HK-2 (cell line): ENCODE data around the gene GLIS2.

Experiments used
- DNase-seq: peaks from one replicate; pipeline ENCODE4 v3.0.0-alpha.2; 2018; ENCODE audit not compliant: unreplicated experiment

The GLIS2 gene

DNA sequence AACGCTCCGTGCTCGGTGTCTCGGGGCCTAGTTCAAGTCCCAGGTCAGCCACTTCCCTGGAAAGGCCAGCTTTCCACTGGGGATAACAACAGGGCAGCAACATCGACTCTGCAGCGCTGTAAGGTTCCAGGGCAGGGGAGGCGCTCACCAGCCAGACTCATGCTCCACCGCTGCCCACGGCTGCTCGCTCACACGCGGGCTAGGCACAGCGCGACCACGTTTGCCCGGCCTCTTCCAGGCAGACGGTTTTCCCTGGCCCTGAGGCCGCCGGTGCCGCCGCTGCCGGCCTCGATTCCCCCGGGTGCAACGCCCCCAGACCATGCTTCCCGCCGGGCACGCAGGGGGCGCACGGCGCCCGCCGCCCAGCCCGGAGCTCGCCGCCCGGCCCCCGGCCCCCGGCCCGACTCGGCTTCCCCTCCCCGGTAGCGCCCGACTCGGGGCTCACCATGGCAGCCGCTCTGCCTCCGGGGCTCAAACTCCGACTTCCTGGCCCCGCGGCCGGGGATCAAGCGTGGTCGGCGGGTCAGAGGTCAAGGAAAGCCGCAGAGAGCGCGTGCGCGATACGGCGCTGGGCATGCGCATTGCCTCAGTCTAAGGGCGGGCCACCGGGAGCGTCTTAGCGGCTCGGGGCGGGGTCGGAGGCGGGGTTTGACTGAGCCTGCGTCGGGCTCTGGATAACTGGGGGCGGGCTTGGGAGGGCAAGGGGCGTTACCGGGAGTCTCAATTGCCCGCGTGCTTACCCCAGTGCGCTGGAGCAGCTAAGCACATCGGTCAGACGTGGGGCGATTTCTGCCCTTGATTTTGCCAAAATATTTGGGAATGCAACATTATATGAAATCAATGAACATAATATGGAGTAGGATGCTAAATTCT lies 35.2 kb downstream of the GLIS2 start, which contains the start of gene PAM16:
Gene PAM16, minus strand, starts transcription at position 535 of the 873 bp plus-strand sequence. Its CDS starts 87 bp downstream, at position 448.
- peak; percentile 94 for DNase-seq

DNA sequence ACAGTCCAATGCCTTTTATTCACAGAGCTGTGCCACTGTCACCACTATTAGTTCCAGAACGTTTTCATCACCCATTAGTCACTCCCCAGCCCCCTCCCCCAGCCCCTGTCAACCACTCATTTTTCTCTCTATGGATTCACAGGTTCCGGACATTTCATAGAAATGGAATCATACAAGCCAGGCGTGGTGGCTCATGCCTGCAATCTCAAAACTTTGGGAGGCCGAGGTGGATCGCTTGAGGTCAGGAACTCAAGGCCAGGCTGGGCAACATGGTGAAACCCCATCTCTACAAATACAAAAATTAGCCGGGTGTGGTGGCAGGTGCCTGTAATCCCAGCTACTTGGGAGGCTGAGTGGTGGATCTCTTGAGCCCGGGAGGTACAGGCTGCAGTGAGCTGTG lies 36.0 kb downstream of the GLIS2 start:
- no peak for DNase-seq

DNA sequence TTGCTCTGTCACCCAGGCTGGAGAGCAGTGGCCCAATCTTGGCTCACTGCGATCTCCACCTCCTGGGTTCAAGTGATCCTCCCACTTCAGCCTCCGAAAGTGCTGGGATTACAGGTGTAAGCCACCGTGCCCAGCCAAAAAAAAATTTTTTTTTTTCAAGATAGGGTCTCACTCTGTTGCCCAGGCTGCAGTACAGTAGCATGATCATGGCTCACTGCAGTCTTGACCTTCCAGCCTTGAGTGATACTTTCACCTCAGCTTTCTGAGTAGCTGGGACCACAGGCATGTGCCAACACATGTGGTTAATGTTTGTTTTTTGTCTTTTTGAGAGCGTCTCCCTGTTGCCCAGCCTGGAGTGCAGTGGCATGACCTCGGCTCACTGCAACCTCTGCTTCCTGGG lies 37.0 kb downstream of the GLIS2 start:
- DNase-seq = no peak

DNA sequence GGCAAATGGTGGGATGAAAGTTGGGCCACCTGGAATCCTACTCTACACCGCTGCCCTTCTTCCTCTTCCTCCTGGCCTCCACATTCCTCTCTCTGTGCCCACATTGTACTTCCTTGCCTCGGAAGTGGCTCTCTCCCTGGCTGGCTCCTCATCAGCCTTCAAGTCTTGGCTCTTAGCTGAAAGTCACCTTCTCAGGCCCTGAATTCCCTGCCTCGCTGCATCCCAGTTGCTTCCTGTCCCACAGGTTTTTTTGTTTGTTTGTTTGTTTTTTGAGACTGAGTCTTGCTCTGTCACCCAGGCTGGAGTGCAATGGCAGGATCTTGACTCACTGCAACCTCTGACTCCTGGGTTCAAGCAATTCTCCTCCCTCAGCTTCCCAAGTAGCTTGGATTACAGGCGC lies 37.8 kb downstream of the GLIS2 start:
- DNase-seq = no peak

DNA sequence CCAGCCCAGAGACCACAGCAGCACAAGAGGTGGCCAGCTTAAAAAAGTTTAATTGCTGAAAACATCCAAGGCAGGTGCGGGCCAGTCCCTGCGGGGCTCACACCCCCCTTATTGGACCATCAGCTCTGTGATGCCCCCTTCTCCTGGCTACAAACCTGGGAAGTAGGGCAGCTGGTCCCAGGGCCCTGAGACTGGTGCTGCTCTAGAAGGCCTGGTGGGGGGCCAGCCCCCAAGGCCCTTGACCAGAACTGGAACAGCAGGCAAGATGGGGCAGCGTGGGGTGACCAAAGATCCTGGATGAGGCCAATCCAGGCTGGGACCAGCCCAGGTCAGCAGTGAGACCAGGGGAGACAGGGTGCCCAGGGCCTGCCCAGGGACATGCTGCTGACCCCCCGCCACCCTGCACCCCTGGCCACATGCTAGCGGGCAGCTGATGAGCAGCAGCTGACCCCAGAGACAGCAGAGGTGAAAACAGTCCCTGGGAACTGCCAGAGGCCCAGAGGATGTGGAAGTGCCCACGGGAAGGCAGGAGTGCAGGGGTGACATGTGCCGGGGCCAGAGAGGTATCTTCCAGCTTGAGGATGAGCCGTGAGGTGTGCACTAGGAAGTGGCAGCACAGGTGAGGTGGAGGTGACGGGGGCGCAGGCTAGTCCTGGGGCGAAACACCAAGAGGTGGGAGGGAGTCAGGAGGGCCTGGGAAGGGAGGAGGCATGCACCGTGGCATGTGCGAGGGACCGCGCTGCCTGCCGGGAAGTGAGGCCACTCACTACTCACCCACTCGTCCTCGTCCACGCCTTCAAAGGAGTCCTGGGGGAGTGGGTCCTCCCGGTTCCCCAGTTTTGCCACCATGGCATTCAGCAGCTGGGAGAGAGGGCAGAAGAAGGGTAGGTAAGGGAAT lies 38.9 kb downstream of the GLIS2 start:
- no peak for DNase-seq

DNA sequence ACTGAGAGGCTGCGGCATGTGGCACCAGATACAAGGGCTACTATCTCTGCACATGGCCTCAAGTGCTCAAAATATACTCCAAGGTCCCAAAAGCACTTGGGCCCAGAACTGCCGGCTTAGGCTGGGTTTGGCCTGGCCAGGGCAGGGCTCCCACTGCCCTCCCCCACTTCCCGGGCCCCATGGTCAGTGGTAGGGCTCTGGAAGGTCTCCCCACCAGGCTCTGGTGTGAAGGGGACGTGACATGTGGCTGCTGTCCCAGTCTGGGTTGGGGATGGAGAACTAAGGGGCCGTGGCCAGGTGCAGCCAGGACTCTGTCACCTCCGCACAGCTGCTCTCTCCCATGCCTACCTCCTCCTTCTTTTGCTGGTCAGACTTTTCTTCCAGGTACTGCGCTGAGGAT lies 41.0 kb downstream of the GLIS2 start:
- no peak for DNase-seq

DNA sequence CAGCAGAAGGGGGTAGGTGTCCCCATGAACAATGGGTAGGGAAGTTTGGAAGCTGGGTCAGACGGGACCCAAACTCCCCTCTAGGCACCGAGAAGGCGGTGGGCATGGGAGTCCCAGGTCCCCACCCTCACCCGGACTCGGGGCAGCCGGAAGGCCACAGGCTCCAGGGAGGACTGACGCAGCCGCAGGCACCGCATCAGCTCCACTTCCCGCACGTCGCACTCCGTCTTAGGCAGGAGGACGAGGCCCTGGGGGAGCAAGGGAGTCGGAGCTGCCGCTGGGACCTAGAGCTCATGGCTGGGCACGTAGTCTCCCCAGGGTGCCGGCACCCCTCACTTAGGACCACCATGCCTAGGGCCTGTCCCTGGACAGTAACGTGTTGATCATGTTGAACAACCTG lies 42.4 kb downstream of the GLIS2 start:
- no peak for DNase-seq

DNA sequence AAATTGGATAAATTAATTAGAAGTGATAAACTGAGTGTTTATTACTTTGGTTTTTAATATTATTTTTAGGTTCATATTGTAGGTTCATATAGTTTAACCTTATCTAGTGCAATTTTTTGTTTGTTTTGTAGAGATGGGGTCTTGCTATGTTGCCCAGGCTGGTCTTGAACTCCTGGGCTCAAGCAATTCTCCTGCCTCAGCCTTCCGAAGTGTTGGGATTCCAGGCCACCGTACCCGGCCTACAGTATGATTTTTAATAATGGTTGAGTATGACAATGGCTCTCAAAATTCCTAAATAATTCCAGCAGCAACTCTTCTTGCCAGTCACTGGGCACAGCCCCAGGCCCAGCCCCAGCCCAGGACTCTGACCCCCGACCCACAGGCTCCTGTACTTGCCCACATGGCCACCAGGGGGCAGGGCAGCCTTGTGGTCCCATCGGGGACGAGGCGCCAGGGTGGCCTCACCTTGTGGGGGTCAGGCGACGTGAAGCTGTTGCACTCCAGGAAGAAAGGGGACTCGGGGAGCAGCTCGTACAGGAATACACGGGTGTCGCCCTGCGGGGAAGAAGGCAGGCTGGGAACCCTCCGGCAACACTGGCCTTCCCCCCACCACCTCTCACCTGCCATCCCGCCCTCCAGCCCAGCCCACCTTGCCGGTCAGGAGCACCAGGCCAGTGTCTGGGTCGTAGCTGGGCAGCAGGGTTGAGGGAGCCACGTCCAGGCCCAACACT lies 43.1 kb downstream of the GLIS2 start:
- DNase-seq = peak; percentile 39

DNA sequence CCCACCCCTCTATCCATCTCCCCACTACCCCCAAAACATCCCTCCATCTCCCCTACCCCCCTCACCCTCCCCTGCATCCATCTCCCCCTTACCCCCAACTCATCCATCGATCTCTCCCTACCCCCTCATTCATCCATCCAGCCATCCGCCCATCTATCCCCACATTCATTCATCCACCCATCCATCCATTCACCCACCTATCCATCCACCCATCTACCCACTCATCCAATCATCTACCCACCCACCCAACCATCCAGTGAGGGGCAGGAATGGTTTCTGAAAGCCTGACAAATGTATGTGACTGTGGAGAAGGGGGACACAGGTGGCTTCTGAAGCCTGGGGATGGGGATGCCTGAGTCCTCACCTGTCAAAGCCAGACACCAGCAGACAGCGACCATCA lies 44.0 kb downstream of the GLIS2 start:
- DNase-seq = no peak

DNA sequence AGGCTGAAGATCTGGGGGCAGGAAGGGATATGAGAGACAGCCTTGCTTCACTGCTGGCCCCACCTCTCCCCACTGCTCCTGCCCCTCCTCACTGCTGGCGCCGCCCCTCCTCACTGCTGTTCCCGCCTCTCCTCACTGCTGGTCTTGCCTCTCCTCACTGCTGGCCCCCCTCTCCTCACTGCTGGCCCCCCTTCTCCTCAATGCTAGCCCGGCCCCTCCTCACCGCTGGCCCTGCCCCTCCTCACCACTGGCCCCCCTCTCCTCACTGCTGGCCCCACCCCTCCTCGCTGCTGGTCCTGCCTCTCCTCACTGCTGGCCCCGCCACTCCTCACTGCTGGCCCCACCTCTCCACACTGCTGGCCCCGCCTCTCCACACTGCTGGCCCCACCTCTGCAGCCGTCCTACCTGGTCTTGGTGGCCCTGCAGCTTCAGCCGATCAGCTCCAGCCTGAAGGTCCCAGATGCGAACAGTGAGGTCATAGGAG lies 44.7 kb downstream of the GLIS2 start:
- no peak for DNase-seq

DNA sequence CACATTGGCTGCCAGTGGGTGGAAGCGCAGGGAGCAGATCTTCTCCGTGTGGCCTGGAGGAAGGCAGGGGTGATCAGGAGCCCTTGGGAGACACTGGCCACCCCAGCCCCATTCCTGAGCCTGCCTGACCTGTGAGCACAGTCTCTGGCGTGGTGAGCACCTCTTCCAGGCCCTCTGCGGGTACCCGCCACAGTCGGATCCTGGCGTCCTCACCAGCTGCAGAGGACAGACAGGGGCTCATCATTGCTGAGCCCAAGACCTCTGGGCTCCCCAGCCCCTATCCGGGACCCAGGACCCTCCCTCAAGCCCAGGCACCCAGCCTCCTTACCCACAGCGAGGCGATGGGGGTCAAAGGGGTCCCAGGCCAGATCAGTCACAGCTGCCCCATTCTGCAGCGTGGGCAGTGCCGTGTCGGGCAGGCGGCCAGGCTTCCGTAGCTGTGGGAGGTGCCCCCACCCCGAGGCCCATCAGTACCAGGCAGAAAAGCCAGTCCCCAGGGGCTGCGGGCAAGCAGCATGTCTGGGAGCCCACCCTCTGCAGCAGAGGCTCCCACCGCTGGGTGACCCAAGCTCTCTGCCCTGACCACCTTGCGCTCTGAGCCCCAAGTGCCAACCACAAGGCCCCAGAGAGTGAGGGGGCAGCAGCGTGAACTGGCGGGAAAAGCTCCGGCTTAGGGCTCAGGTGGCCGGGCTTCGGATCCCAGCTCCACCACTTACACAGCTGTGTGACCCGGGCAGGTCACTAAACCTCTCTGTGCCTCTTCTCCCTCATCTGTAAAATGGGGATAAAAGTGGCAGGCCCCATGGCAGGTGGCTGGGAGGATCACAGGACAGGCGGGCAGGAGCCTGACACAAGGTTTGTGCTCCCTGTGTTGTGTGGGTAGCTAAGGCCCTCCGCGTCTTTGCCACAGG lies 45.4 kb downstream of the GLIS2 start:
- no peak for DNase-seq

DNA sequence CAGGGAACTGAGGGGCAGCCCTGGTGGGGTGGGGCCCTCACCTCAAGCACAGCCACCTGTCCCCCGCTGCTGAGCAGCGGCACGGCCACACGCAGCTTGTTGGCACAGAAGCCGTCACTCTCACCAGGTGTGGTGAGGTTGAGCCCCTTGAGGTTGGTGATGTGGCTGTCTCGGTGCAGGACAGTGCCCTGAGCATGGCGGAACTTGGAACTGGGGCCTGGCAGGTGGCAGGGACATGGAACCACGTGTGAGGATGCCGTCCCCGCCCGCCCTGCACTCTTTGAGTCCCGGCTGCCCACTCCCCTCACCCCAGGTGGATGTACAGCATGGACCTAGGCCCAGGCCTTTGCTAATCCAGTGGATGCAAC lies 46.1 kb downstream of the GLIS2 start:
- no peak for DNase-seq

DNA sequence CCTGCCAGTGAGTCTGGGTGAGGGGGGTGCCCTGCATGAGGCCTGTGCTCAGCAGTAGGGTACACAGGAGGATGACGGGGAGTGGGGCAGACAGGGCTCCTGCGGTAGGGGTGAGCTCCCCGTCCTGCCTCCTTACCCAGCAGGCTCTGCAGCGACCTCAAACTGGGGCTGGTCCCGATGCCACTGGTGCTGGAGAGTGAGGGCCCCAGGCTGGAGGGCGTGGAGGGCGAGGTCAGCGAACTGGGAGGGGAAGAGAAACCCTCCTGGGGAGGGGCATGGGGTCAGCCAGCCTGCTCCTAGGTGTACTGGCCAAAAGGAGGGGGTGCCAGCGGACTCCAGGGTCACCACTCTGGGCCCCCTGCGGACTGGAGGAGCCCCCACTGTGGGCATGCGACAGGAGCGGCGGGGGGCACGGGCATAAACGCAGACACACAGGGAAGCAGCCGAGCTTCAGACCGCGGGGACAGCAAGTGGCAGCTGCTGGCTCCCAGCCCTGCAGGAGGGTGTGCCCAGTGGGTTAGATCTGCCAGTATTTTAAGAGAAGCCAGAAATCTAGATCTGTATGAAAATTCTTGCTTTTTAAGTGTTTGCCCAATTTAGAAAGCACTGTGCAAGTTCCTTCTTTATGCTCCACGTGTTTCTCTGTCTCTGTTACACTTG lies 46.7 kb downstream of the GLIS2 start:
- no peak for DNase-seq

DNA sequence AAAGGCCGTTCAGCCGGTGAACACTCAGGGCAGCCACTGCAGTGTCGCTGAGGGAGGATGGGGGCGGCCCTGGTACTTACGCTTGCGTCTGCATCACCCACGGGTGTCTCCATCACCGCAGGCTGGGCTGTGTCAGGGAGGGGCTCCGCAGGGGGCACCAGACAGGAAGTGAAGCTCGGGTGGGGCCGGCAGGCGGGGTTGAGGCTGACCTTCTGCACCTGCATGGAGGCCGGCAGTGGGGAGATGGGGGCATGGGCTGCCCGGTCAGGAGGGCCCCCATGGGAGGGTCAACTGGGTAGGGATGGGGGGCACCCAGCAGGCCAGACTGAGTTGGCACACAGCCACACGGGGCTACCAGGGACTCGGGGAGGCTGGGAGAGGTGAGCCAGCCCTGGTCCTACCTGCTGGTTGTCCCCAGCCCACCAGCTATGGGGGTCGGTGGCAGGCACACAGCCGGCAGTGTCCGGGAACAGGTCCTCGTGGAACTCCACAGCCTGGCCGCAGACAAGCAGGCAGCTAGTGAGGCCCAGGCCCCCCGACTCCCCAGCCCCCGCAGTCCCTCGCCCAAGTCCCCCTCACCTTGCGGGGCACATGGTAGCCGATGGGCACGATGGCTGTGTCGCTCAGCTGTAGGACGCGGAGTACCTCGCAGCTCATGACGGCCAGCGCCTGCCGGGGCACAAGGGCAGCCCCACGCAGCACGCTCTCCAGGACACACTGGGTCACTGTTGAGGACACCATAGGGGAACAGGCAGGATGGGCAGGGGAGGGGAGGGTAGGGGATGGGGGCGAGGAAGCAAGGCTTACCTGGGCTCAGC lies 48.5 kb downstream of the GLIS2 start:
- no peak for DNase-seq

DNA sequence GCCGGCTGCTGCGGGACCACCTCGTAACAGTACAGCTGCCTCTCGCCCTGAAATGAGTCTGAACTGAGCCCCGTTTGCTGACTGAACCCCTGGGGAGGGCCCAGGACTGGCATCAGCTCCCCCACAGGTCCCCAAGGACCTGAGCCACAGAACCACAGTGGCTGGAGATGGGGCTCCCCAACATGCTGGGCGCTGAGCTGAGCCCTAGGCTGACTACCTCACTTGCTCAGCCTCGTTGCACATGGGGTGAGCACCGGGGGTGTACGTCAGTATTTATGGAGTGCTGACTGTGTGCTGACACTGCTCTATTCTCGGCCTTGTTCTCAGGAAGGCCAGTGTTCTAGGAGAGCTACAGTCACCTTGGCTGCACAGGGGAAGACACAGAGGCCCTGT lies 49.1 kb downstream of the GLIS2 start:
- DNase-seq = no peak

DNA sequence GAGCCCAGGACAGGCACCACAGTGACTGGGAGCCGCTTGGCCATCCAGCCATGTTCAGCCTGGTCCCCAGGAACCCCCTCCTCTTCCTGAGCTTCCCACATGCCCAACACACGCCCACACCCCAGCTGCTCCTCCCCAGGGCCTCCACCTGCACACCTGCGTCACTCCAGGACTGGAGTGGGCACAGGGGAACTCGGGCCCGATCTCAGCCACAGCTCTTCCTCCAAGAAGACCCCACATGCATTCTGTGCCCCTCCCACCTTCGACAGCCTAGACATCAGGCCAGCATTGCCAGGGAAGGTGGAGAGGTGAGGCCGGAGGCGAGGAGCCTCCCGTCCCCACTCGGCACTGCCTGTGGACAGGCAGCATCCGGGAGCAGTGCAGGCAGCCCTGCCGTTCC lies 49.7 kb downstream of the GLIS2 start:
- DNase-seq = no peak

DNA sequence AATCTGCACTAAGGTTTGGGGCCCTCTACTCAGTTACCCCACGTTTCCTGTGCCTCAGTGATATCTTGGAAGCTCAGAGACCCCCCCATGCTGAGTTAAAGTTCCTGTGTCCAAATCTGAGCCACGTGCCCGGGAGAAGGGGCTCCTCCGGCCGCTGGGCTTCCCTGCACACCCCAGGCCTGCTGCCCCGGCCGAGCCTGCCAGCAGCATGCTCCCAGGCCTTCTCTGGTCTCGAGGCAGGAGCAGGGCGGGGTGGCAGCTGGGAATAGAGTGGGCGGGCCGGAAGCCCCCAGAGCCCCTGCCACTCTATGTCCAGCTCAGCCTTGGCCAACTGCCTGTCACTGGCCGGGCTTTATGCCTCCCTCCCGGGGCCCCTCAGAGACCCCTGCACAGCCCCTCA lies 50.1 kb downstream of the GLIS2 start:
- no peak for DNase-seq

DNA sequence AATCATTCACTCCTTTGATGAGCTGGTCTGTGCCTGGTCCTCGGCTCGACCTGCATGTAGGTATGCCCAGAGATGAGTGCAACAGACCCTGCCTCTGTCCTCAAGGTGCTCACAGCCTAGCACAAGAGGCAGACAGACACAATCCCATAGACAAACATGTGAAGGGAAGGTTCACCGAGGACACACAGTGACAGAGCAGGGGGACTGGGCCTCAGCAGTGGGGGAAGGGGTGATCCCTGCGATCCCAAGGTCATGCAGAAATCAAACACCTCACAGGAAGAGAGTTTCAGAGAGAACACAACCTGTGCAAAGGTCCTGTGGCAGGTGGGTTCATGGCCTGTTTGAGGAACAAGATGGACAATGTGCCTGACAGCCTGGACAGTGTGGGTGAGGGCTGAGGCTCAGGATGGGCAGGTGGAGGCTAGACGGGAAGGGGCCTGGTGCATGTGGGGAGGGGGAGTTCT lies 51.6 kb downstream of the GLIS2 start:
- no peak for DNase-seq

DNA sequence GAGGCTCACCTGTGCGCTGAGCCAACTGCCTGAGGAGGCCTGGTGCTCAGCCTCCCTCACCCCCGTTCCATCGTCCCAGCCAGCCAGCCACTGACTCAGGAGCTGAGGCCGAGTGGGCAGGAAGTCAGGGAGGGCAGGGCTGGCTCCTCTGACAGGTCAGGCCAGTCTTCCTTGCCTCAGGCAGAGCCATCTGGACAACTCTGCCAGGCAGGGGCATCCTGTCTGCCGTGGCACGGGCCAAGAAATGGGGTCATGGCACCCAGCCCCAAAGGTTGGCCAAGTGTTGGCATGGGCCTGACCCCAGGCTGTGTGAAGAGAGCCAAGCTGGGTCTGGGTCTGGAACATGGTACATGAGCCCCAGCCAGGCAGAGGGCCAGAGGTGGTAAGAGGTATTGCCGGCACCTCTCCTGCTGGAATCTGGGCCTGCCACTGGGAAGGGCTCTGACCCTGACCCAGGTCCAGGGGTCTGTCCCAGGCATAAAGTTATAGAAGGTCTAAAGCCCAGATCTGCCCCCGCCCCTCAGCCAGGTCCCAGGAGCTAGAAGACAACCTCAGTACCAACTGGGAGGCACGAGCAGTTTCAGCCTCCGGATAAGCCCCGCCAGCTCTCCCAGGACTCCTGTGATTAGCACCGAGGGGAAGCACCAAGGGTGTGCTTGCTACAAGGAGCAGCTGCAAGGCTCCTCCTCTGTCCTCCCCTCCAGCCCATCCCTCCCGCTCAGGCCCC lies 53.3 kb downstream of the GLIS2 start:
- peak; percentile 76 for DNase-seq
